ENCODE data around the gene RAPGEF4. TPM values are rescaled to one million over a fixed set of nuclear protein-coding genes. Genes with fewer than 3 reads are reported as not detected.

The RAPGEF4 gene
- total and polyA plus RNA-seq, 2 of the 4 experiments (the other 2 are of a cell fraction), result 1.7 to 3.2 TPM

DNA sequence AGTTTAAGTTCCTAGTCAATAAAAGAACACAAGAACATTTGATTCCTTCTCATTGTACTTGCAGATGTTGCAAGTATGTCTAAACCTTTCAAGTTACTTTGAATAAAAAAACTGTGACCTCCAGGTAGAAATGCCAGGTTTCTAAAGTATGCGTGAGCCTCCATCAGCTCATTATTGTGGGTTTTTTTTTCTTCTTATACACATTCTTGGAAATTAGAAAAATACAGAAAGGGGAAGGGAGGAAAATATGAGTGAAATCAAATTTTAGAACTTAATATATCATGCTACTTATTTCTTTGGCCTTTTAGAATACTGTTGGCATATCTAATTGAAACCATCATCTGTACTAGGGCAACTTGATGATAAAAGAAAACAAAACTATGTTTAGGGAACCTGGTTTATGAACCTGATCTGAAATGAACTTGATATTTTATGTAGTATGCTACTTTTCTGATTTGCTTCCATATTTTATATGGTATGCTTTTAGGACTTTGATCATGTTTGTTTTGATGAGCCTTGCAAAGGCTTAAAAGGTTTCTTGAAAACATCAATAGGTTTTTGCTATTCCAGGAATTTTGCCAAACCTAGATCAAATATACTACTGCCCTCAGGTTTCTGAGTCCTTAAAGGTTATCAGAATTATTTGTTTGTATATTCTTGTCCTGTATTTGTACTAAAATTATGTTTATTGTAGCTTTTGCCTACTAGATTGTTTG, 209.3 kb downstream of the RAPGEF4 start:
- no peak overlapping the region for H3K4ac ChIP-seq (ENCODE audit: low read depth, low read length)
- H2BK15ac ChIP-seq (ENCODE audit: low read depth, low read length), result no peak overlapping the region; the same call in 2 of the 3 replicates
- no CpG with 5 or more reads among the region's 1 CpG for WGBS, 2 experiments (ENCODE audit: extremely low coverage in 2 of 2, insufficient read length in 1 of 2)
- no peak overlapping the region for H4K8ac ChIP-seq (ENCODE audit: low read depth in 2 of 2, low read length in 2 of 2)
- no peak overlapping the region for H2AK9ac ChIP-seq (replicated peaks; ENCODE audit: low read depth, low read length, poor library complexity)
- no peak overlapping the region for H2AFZ ChIP-seq (replicated peaks; ENCODE audit: low read length, poor library complexity)
- DNase-seq (no peak), ATAC-seq (ENCODE audit: low read depth) (no peak)
- H4K5ac ChIP-seq (ENCODE audit: low read depth, low read length), result no peak overlapping the region
- H4K20me1 ChIP-seq (ENCODE audit: insufficient read depth, low read length), result no peaks in the 10 kb centered on the region
- no peak overlapping the region for H3K18ac ChIP-seq (ENCODE audit: low read depth, low read length)
- no peak overlapping the region for H2BK5ac ChIP-seq (ENCODE audit: low read depth, low read length, poor library complexity, severe bottlenecking)
- H3K56ac ChIP-seq (ENCODE audit: extremely low read depth, insufficient read depth, low read length), result no peak overlapping the region
- no peak overlapping the region for H2AK5ac ChIP-seq (ENCODE audit: low read depth, low read length)
- in situ Hi-C loops (cut with MboI; ENCODE audit: low sequenced_read_pairs), result no loop called here
- H3K9ac ChIP-seq (ENCODE audit: low read depth, low read length), result no peak overlapping the region
- H3K36me3 ChIP-seq (ENCODE audit: control insufficient read depth, insufficient read depth, low read length), result no peaks in the 10 kb centered on the region
- no peak overlapping the region for H3K4me3 ChIP-seq (ENCODE audit: insufficient read depth, low read depth, low read length)
- dilution Hi-C loops (cut with HindIII; ENCODE audit: low sequenced_read_pairs, unreplicated experiment), result no loop called here
- POLR2A ChIA-PET (ENCODE audit: unreplicated experiment), result no interaction called here
- H3K9me1 ChIP-seq (ENCODE audit: insufficient read depth, low read length), result 0 out of 2 replicates have a peak, but pooled peaks cover 7% of the 10 kb centered on the region
- BruUV-seq (replicated peaks), result no TSS peak
- intact Hi-C loops (cut with micrococcal nuclease), result loop anchor here (10.0 kb wide), 1 partner anchor 230 kb away; no protein-coding TSS in a partner anchor
- H3K9me3 ChIP-seq (ENCODE audit: control insufficient read depth, insufficient read depth, low read length), result peaks cover 3% of the 10 kb centered on the region
- H3K23ac ChIP-seq (ENCODE audit: low read depth, low read length), result no peak overlapping the region
- no peak overlapping the region for H2BK20ac ChIP-seq (ENCODE audit: low read depth, low read length)
- H2BK120ac ChIP-seq (ENCODE audit: low read depth, low read length), result no peak overlapping the region
- TF ChIP-seq NFE2L2 (IDR thresholded peaks at IDR 0.05; ENCODE audit: low read depth, low read length) (no peak), MAFK (IDR thresholded peaks at IDR 0.05; ENCODE audit: low read depth, low read length) (no peak), RAD21 (IDR thresholded peaks at IDR 0.05; ENCODE audit: low read length) (no peak), FOS (IDR thresholded peaks at IDR 0.05; ENCODE audit: low read depth, low read length) (no peak), MAZ (IDR thresholded peaks at IDR 0.05; ENCODE audit: borderline replicate concordance, low read depth, low read length) (no peak)
- H3K27me3 ChIP-seq (ENCODE audit: control insufficient read depth, insufficient read depth, low read length), result no peaks in the 10 kb centered on the region
- H3K14ac ChIP-seq (replicated peaks; ENCODE audit: low read depth, low read length), result no peak overlapping the region
- no peaks in the 10 kb centered on the region for H3K79me1 ChIP-seq (ENCODE audit: low read depth in 1 of 2, low read length in 2 of 2)
- CTCF ChIA-PET, result interaction anchor here (1.3 kb wide), 1 partner anchor 13 kb away, joined by 3 read pairs; no protein-coding TSS in a partner anchor
- H3K4me1 ChIP-seq (ENCODE audit: control insufficient read depth, insufficient read depth, low read length), result peaks cover 9% of the 10 kb centered on the region
- no peak overlapping the region for H3K27ac ChIP-seq (ENCODE audit: insufficient read depth, low read length)
- H4K91ac ChIP-seq (ENCODE audit: insufficient read depth, low read depth, low read length), result no peak overlapping the region
- H3K4me2 ChIP-seq (ENCODE audit: low read depth, low read length), result no peak overlapping the region

All from IMR-90 (cell line).